Esophagus squamous epithelium (tissue), 5 donors: ENCODE results near the gene TPRG1. TPM values are rescaled to one million over a fixed set of nuclear protein-coding genes. Genes with fewer than 3 reads are reported as not detected.
A peak's percentile ranks its signal among the peaks of the same experiment; 100 is the strongest.

Source experiments
- DNase-seq: peaks from one replicate; lab custom pipeline; 2025; lab: John Stamatoyannopoulos, UW
- H3K27ac ChIP-seq, 4 donors: fragments of 200-600 bp; sonication (generic); one replicate each; pipeline ENCODE4 v1.5.1; 2016 to 2019; ENCODE audit warnings: mild to moderate bottlenecking in 1 of 4
- H3K27me3 ChIP-seq, 4 donors: fragments of 200-600 bp; sonication (generic); 1 replicate in 3 of 4; 2 replicates in 1 of 4; pipeline versions ENCODE4 v1.5.1 to v1.6.0; 2017 to 2021; ENCODE audit warnings: antibody characterized with exemption in 1 of 4
- H3K36me3 ChIP-seq, 3 donors: fragments of 200-600 bp; sonication (generic); one replicate each; pipeline ENCODE4 v1.5.1; 2016 to 2019
- H3K4me1 ChIP-seq, 3 donors: fragments of 200-600 bp; sonication (generic); one replicate each; pipeline ENCODE4 v1.5.1; 2017 to 2019
- H3K4me3 ChIP-seq, 4 donors: fragments of 200-600 bp; sonication (generic); 1 replicate in 3 of 4; 2 replicates in 1 of 4; pipeline ENCODE4 v1.5.1; 2016 to 2019; ENCODE audit warnings: mild to moderate bottlenecking in 2 of 4, moderate library complexity in 1 of 4
- H3K9me3 ChIP-seq, 3 donors: fragments of 200-600 bp; sonication (generic); one replicate each; pipeline ENCODE4 v1.5.1; 2016 to 2019
- POLR2A ChIP-seq, 4 donors: fragments of 450-650 bp; IDR thresholded peaks; one replicate each; pipeline ENCODE4 v1.6.1; 2017; ENCODE audit warnings: antibody characterized with exemption in 4 of 4, mild to moderate bottlenecking in 4 of 4, moderate library complexity in 3 of 4
- WGBS, 2 donors: methylation state at CpG; one replicate each; pipeline ENCODE4 v1.1.5; 2018; 5-methylcytosine and 5-hydroxymethylcytosine counted together
- intact Hi-C: fragments of 100-400 bp; cut with DNase I; formaldehyde crosslinking; loops from one replicate; pipeline ENCODE4 v1.15.0; 2022
- total RNA-seq, 4 donors: library from RNA; depleted of rRNA; stranded (reverse); fragments of >200 nt; gene quantifications; one replicate each; pipeline ENCODE4 v1.1.0, GENCODE V29; 2016
- TF ChIP-seq, protein P1 (sequence below), 6 experiments: fragments of 450-650 bp in 4 of 6; fragments of 200-600 bp in 2 of 6; sonication (generic) in 2 of 6; IDR thresholded peaks; one replicate each; pipeline ENCODE4 v1.5.1; 2016 to 2019; ENCODE audit warnings: antibody characterized with exemption in 6 of 6, mild to moderate bottlenecking in 4 of 6, moderate library complexity in 4 of 6
- donor health status: DM: yes; HTN: yes; CAD: no.

Gene TPRG1
- total RNA-seq, 4 donors from 2014 or later, result 15.1 to 23.3 (median 22.1) TPM

DNA sequence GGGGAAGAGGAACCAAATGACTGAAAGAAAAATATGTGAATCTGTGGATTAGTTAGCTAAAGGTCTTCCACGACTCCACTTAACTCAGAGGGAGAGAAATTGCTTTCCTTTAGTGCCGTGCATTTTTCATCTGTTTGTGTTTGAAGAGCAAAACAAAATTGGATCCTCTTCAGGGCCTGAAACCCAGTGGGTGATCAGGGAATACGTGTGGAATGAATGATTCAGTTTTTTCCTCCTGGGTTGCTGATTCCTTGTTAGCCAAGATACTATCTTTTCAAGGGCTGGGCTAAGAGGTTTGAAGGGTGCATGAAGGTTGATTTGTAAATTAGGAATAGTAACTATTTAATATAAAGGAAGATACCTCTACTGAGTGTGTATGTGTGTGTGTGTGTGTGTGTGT, 61.0 kb downstream of the TPRG1 start:
- no peaks in the 10 kb centered on the region for H3K27me3 ChIP-seq
- intact Hi-C loops, result no loop called here
- H3K9me3 ChIP-seq, result no peaks in the 10 kb centered on the region
- WGBS, 2 donors, result 52 to 72% methylated on average over 3 of the region's 3 CpGs
- no peaks in the 10 kb centered on the region for H3K36me3 ChIP-seq
- H3K27ac ChIP-seq, result no peak overlapping the region
- peaks cover 0 to 9% (median 0%) of the 10 kb centered on the region in 3 donors for H3K4me1 ChIP-seq
- TF ChIP-seq POLR2A (IDR thresholded peaks at IDR 0.05), result no peak
- TF ChIP-seq, protein P1, sequence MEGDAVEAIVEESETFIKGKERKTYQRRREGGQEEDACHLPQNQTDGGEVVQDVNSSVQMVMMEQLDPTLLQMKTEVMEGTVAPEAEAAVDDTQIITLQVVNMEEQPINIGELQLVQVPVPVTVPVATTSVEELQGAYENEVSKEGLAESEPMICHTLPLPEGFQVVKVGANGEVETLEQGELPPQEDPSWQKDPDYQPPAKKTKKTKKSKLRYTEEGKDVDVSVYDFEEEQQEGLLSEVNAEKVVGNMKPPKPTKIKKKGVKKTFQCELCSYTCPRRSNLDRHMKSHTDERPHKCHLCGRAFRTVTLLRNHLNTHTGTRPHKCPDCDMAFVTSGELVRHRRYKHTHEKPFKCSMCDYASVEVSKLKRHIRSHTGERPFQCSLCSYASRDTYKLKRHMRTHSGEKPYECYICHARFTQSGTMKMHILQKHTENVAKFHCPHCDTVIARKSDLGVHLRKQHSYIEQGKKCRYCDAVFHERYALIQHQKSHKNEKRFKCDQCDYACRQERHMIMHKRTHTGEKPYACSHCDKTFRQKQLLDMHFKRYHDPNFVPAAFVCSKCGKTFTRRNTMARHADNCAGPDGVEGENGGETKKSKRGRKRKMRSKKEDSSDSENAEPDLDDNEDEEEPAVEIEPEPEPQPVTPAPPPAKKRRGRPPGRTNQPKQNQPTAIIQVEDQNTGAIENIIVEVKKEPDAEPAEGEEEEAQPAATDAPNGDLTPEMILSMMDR (IDR thresholded peaks at IDR 0.05), result no peak
- H3K4me3 ChIP-seq, result no peak overlapping the region
- no peak for DNase-seq

DNA sequence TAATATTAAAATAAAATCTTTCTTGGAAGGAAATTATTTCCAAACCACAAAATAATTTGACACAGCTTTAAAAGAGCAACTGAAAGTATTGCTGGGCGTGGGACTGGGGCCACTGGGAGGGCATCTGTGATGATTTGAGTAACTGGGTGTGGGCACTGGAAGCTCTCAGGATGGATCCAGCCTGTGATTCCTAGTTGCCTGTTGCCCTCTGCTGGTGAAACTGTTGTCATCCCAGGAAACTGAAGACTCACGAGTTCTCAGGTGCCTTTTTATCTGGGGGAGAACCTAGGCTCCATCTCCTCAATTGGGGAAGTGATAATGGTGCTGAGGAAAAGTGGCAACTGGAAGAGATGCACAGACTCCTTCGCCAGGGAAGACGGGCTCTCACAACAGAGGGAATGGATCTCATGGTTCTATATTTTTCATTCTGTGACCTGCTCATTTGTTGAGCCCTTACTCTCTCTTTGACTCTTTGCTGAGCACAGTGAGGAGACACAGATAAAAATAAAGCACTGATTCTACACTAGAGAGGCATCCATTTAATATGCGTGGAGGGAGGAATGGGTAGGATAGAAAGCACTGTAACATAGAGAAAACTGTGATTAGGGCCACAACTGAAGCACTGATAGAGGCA, 61.6 kb downstream of the TPRG1 start:
- intact Hi-C loops, result no loop called here
- TF ChIP-seq POLR2A (IDR thresholded peaks at IDR 0.05), result no peak
- TF ChIP-seq, protein P1 (IDR thresholded peaks at IDR 0.05), result peak in 5 of 6 experiments; percentile 52 to 84 (median 71)
- Histone ChIP-seq H3K4me1 (peaks cover 0 to 9% (median 0%) of the 10 kb centered on the region in 3 donors), H3K36me3 (no peaks in the 10 kb centered on the region), H3K9me3 (no peaks in the 10 kb centered on the region), H3K4me3 (no peak overlapping the region), H3K27ac (no peak overlapping the region), H3K27me3 (no peaks in the 10 kb centered on the region)
- DNase-seq, result no peak
- 42 to 45% methylated on average over 5 of the region's 5 CpGs for WGBS, 2 donors

DNA sequence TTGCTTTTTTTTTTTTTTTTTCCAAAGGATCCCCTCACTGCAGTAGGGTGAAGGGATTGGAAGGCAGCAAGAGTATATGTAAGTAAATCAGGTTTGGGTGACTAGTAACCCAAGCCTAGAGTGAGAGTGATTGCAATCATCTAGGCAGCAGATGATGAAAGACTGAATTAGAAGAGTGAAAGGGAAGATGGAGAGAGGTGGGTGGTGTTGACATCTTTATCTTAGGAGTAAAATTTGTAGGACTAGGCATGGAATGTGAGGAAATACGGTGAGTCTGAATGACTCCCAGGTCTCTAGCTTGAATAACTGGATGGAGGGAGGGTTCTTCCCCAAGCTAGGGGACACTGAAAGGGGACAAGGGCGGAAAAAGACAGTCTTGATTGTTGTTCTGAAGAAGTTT, 63.4 kb downstream of the TPRG1 start:
- H3K4me3 ChIP-seq, result no peak overlapping the region
- no peaks in the 10 kb centered on the region for H3K36me3 ChIP-seq
- H3K27ac ChIP-seq, result no peak overlapping the region
- H3K27me3 ChIP-seq, result no peaks in the 10 kb centered on the region
- intact Hi-C loops, result no loop called here
- no peak for TF ChIP-seq POLR2A (IDR thresholded peaks at IDR 0.05)
- TF ChIP-seq, protein P1 (IDR thresholded peaks at IDR 0.05), result no peak
- no peak for DNase-seq
- no peaks in the 10 kb centered on the region for H3K9me3 ChIP-seq
- peaks cover 0 to 9% (median 0%) of the 10 kb centered on the region in 3 donors for H3K4me1 ChIP-seq
- 92 to 93% methylated on average over 2 of the region's 2 CpGs for WGBS, 2 donors

DNA sequence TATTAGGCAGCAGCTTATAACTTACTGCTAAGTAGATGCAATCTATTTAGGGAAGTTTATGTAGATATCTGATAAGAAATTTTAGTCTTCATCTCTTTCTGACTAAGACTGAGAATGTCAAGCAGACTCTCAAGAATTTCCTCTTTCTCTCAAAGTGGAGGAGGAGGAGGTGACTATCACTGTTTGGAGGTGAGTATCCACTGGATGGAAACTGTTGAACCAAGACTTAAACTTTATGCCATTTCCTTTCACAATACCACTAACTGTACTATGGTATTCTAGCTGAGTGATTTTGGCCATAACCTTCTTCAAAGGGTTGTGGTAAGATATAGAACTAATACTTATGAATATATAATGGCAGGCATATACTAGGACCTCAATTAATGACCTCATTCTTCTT, 64.6 kb downstream of the TPRG1 start:
- H3K36me3 ChIP-seq, result no peaks in the 10 kb centered on the region
- DNase-seq, result no peak
- H3K9me3 ChIP-seq, result no peaks in the 10 kb centered on the region
- no peak overlapping the region for H3K4me3 ChIP-seq
- TF ChIP-seq, protein P1 (IDR thresholded peaks at IDR 0.05), result no peak
- TF ChIP-seq POLR2A (IDR thresholded peaks at IDR 0.05), result no peak
- no peaks in the 10 kb centered on the region for H3K27me3 ChIP-seq
- no peak overlapping the region for H3K27ac ChIP-seq
- intact Hi-C loops, result no loop called here
- peaks cover 0 to 9% (median 0%) of the 10 kb centered on the region in 3 donors for H3K4me1 ChIP-seq

DNA sequence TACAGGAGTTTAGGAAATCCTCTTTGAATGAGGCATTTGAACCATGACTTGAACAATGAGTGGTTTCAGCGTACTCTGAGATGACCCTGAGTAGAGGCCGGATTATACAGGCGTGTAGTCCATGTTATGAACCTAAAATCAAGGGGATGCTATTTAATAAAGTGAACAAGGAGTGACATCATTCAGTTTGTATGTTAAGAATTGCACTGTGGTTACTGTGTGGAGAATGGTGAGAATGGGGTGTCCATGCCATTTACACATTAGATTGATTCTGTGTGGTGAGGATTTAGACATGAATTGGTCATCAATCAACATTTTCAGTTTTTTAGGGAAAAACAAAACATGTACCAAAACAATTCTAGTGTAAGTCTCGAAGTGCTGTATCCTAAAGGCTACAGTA, 65.8 kb downstream of the TPRG1 start:
- intact Hi-C loops, result no loop called here
- 71 to 84% methylated on average over 4 of the region's 4 CpGs for WGBS, 2 donors
- H3K27me3 ChIP-seq, result no peaks in the 10 kb centered on the region
- peaks cover 0 to 9% (median 0%) of the 10 kb centered on the region in 3 donors for H3K4me1 ChIP-seq
- H3K36me3 ChIP-seq, result no peaks in the 10 kb centered on the region
- H3K4me3 ChIP-seq, result no peak overlapping the region
- no peak for TF ChIP-seq POLR2A (IDR thresholded peaks at IDR 0.05)
- TF ChIP-seq, protein P1 (IDR thresholded peaks at IDR 0.05), result no peak
- H3K9me3 ChIP-seq, result no peaks in the 10 kb centered on the region
- H3K27ac ChIP-seq, result no peak overlapping the region
- DNase-seq, result no peak
